ENCODE results near the gene ZCCHC14.
A peak's percentile ranks its signal among the peaks of the same experiment; 100 is the strongest.

Gene ZCCHC14

DNA sequence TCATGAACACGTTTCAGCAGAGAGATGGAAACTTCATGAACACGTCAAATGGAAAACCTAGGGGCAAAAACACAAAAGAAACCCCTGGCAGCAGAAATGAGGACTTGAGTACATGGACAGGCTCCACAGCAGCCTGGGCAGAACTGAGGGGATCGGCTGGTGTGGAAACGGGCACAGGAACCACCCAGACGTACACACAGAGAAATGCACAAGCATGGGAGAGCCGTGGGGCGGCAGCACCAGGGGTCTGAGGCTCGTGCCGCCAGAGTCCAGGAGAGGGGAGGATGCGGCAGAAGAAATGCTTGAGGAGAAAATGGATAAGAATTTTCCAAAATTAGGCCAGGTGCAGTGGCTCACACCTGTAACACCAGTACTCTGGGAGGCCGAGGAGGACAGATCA lies 70.7 kb downstream of the ZCCHC14 start:
- H3K4me2 ChIP-seq (ENCODE audit: low read length, poor library complexity, severe bottlenecking) = no peak overlapping the region
- H2BK120ac ChIP-seq (ENCODE audit: low read depth, low read length) = no peak overlapping the region
- no peaks in the 10 kb centered on the region for H3K27me3 ChIP-seq (ENCODE audit: control insufficient read depth in 1 of 2, insufficient read depth in 1 of 2, low read length in 2 of 2)
- no peak overlapping the region for H3K14ac ChIP-seq (ENCODE audit: low read length in 2 of 2)
- H2BK5ac ChIP-seq (ENCODE audit: low read depth, low read length, poor library complexity, severe bottlenecking) = no peak overlapping the region
- 95% methylated on average over 11 of the region's 11 CpGs for WGBS
- no peak overlapping the region for H3K4ac ChIP-seq (ENCODE audit: low read depth in 1 of 2, low read length in 2 of 2)
- no peak overlapping the region for H3K18ac ChIP-seq (ENCODE audit: low read depth in 1 of 2, low read length in 2 of 2)
- no peak overlapping the region for H3K23ac ChIP-seq (ENCODE audit: low read length in 2 of 2)
- H4K8ac ChIP-seq (ENCODE audit: low read length) = no peak overlapping the region
- H3K9ac ChIP-seq (ENCODE audit: low read length) = no peak overlapping the region
- H3K79me1 ChIP-seq (replicated peaks; ENCODE audit: low read length, poor library complexity, severe bottlenecking) = peaks cover 62% of the 10 kb centered on the region
- no peaks in the 10 kb centered on the region for H3K9me3 ChIP-seq (ENCODE audit: control insufficient read depth, low read length)
- no peak overlapping the region for H2BK12ac ChIP-seq (ENCODE audit: low read length in 2 of 2)
- H3K36me3 ChIP-seq (ENCODE audit: control insufficient read depth in 1 of 2, insufficient read depth in 2 of 2, low read depth in 1 of 2, low read length in 2 of 2) = peaks cover 72 to 92% of the 10 kb centered on the region in 2 experiments
- peaks cover 6% of the 10 kb centered on the region for H3K4me1 ChIP-seq (ENCODE audit: control insufficient read depth, insufficient read depth, low read depth, low read length)
- no peak overlapping the region for H2BK15ac ChIP-seq (ENCODE audit: low read depth, poor library complexity, severe bottlenecking)
- no peak for DNase-seq
- H3K4me3 ChIP-seq (ENCODE audit: insufficient read depth in 1 of 2, low read depth in 1 of 2, low read length in 2 of 2) = no peak overlapping the region
- no peak overlapping the region for H2AK5ac ChIP-seq (ENCODE audit: low read length, severe bottlenecking)
- no peak overlapping the region for H2AFZ ChIP-seq (ENCODE audit: low read depth, low read length)
- no peak overlapping the region for H4K91ac ChIP-seq (ENCODE audit: low read length)
- no peak overlapping the region for H3K27ac ChIP-seq (ENCODE audit: low read length, poor library complexity, severe bottlenecking)

DNA sequence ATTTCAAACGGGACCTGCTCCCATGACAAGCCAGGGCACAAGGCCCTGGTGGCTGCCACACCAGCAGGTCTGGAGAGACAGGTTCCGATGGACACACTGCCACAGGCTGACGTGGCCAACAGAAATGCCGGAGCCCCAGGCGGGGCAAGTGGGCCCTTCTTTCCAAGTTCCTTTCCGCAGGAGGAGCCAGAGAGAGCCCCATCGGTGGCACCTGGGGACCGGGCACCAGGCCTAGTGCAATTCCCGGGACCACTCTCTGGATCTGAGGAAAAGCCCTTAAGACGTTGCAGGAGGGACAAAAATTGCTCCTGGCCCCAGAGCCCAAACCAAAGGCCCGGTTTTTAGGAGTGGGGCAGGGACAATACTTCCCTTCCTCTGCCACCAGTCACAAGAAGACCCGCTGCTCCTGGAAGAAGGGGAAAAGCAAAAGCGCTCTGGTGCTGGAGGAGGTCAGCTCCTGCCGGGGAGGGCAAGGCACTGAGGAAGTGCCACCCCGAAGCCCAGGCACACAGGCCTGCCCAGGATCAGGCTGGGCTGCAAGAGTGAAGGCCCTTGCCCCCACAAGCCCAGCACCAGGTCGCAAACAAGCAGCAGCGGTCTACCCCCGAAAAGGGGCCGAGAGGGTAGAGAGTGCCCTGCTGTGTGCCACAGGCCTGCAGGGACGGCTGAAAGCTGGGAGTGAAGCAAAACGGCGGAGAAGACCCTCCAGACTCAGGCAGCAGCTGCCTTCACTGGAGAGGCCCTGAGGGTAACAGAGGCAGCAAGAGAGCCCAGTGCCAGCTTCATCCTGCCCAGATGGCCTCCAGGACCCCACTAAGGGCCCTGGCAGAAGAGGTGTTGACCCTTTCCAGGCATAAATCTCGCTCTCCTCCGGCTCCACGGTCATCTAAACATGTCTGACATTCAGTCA lies 71.6 kb downstream of the ZCCHC14 start:
- no peak overlapping the region for H3K18ac ChIP-seq (ENCODE audit: low read depth in 1 of 2, low read length in 2 of 2)
- H3K27me3 ChIP-seq (ENCODE audit: control insufficient read depth in 1 of 2, insufficient read depth in 1 of 2, low read length in 2 of 2) = no peaks in the 10 kb centered on the region
- no peak overlapping the region for H3K4ac ChIP-seq (ENCODE audit: low read depth in 1 of 2, low read length in 2 of 2)
- H2AK5ac ChIP-seq (ENCODE audit: low read length, severe bottlenecking) = no peak overlapping the region
- peaks cover 6% of the 10 kb centered on the region for H3K4me1 ChIP-seq (ENCODE audit: control insufficient read depth, insufficient read depth, low read depth, low read length)
- no peak overlapping the region for H2BK120ac ChIP-seq (ENCODE audit: low read depth, low read length)
- no peak overlapping the region for H3K4me3 ChIP-seq (ENCODE audit: insufficient read depth in 1 of 2, low read depth in 1 of 2, low read length in 2 of 2)
- H3K23ac ChIP-seq (ENCODE audit: low read length in 2 of 2) = no peak overlapping the region
- no peak overlapping the region for H3K14ac ChIP-seq (ENCODE audit: low read length in 2 of 2)
- H4K91ac ChIP-seq (ENCODE audit: low read length) = no peak overlapping the region
- peak overlapping the region; percentile 1 for H2BK15ac ChIP-seq (ENCODE audit: low read depth, poor library complexity, severe bottlenecking)
- H3K36me3 ChIP-seq (ENCODE audit: control insufficient read depth in 1 of 2, insufficient read depth in 2 of 2, low read depth in 1 of 2, low read length in 2 of 2) = peaks cover 70 to 93% of the 10 kb centered on the region in 2 experiments
- H2BK5ac ChIP-seq (ENCODE audit: low read depth, low read length, poor library complexity, severe bottlenecking) = no peak overlapping the region
- DNase-seq = no peak
- H3K27ac ChIP-seq (ENCODE audit: low read length, poor library complexity, severe bottlenecking) = no peak overlapping the region
- H2BK12ac ChIP-seq (ENCODE audit: low read length in 2 of 2) = no peak overlapping the region
- no peak overlapping the region for H4K8ac ChIP-seq (ENCODE audit: low read length)
- peaks cover 55% of the 10 kb centered on the region for H3K79me1 ChIP-seq (replicated peaks; ENCODE audit: low read length, poor library complexity, severe bottlenecking)
- no peak overlapping the region for H3K9ac ChIP-seq (ENCODE audit: low read length)
- no peaks in the 10 kb centered on the region for H3K9me3 ChIP-seq (ENCODE audit: control insufficient read depth, low read length)
- no peak overlapping the region for H2AFZ ChIP-seq (ENCODE audit: low read depth, low read length)
- WGBS = 96% methylated on average over 22 of the region's 25 CpGs
- no peak overlapping the region for H3K4me2 ChIP-seq (ENCODE audit: low read length, poor library complexity, severe bottlenecking)

DNA sequence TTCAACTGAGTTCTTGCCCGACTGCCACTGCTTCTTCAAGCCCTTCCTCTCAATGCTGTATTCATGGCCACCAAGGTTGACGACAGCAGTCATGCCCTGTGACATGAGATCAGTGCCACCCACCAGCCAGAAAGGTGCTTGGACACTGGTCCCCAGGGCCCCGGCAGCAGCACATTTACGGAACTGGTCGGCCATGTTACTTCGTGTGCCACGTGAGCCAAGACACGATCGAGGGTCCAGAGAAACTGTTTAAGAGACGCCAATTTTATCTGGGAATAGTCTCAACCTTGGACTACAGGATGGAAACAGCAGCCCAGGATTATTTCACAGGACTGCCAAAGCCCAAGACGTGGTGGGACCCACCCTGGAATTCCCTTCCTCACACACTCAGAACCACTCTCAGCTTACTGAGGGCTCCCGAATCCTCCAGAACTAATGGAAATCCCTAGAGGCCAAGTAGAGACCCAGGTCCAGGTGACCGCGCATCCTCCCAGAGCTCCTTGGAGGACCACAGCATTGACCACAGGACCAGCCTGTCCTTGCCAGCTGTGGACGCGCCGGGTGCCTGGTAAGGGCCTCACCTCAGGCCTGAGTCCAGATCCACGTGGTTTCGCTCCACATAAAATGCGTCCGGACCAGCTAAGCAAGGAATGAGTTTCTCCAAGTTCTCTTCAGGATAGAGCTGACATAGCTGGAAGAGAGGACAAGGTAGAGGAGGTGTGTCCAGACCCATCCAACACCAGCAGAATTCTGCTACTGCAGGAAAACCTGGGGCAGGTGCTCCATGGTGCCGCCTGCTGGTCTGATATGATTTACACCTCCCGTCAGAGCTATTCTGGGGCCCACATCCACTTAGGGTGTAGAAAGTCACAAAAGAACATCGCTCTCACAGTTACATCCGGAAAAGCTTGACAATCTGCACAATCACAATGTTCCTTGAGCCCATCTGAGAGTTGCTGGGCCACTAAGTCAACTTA lies 72.5 kb downstream of the ZCCHC14 start:
- Histone ChIP-seq H3K4me2 (ENCODE audit: low read length, poor library complexity, severe bottlenecking) (no peak overlapping the region), H4K91ac (ENCODE audit: low read length) (no peak overlapping the region), H3K4me1 (ENCODE audit: control insufficient read depth, insufficient read depth, low read depth, low read length) (peaks cover 6% of the 10 kb centered on the region), H3K18ac (ENCODE audit: low read depth in 1 of 2, low read length in 2 of 2) (no peak overlapping the region), H4K8ac (ENCODE audit: low read length) (no peak overlapping the region), H3K4ac (ENCODE audit: low read depth in 1 of 2, low read length in 2 of 2) (no peak overlapping the region), H2BK5ac (ENCODE audit: low read depth, low read length, poor library complexity, severe bottlenecking) (no peak overlapping the region), H3K9me3 (ENCODE audit: control insufficient read depth, low read length) (no peaks in the 10 kb centered on the region), H2AFZ (ENCODE audit: low read depth, low read length) (no peak overlapping the region), H3K4me3 (ENCODE audit: insufficient read depth in 1 of 2, low read depth in 1 of 2, low read length in 2 of 2) (no peak overlapping the region), H3K79me1 (replicated peaks; ENCODE audit: low read length, poor library complexity, severe bottlenecking) (peaks cover 51% of the 10 kb centered on the region), H3K14ac (ENCODE audit: low read length in 2 of 2) (no peak overlapping the region), H3K36me3 (ENCODE audit: control insufficient read depth in 1 of 2, insufficient read depth in 2 of 2, low read depth in 1 of 2, low read length in 2 of 2) (peaks cover 74 to 93% of the 10 kb centered on the region in 2 experiments), H3K27me3 (ENCODE audit: control insufficient read depth in 1 of 2, insufficient read depth in 1 of 2, low read length in 2 of 2) (no peaks in the 10 kb centered on the region), H3K23ac (ENCODE audit: low read length in 2 of 2) (no peak overlapping the region), H3K27ac (ENCODE audit: low read length, poor library complexity, severe bottlenecking) (no peak overlapping the region), H2BK120ac (ENCODE audit: low read depth, low read length) (no peak overlapping the region), H3K9ac (ENCODE audit: low read length) (no peak overlapping the region), H2BK15ac (ENCODE audit: low read depth, poor library complexity, severe bottlenecking) (no peak overlapping the region), H2BK12ac (ENCODE audit: low read length in 2 of 2) (no peak overlapping the region), H2AK5ac (ENCODE audit: low read length, severe bottlenecking) (no peak overlapping the region)
- WGBS = 97% methylated on average over 25 of the region's 25 CpGs
- no peak for DNase-seq

DNA sequence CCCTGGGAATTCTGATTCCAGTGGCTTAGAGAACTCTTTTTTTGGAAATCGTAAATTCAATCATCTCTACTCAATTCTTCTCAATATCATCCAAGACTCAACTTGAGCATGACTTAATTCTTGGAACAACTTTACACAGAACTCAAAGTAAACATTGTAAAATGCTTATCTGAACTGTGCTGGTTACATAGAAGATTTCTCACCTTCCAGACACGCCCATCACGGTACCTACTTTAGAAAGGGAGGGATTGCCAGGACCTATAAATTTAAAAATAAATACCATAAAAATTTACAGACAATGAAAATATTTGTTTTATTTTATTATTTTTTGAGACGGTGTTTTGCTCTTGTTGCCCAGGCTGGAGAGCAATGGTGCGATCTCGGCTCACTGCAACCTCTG lies 74.2 kb downstream of the ZCCHC14 start:
- H3K27me3 ChIP-seq (ENCODE audit: control insufficient read depth in 1 of 2, insufficient read depth in 1 of 2, low read length in 2 of 2) = no peaks in the 10 kb centered on the region
- no peaks in the 10 kb centered on the region for H3K9me3 ChIP-seq (ENCODE audit: control insufficient read depth, low read length)
- H3K9ac ChIP-seq (ENCODE audit: low read length) = no peak overlapping the region
- no peak overlapping the region for H2BK120ac ChIP-seq (ENCODE audit: low read depth, low read length)
- H4K8ac ChIP-seq (ENCODE audit: low read length) = no peak overlapping the region
- no peak overlapping the region for H3K4ac ChIP-seq (ENCODE audit: low read depth in 1 of 2, low read length in 2 of 2)
- H3K79me1 ChIP-seq (replicated peaks; ENCODE audit: low read length, poor library complexity, severe bottlenecking) = peaks cover 46% of the 10 kb centered on the region
- no peak overlapping the region for H3K23ac ChIP-seq (ENCODE audit: low read length in 2 of 2)
- H4K91ac ChIP-seq (ENCODE audit: low read length) = no peak overlapping the region
- H3K4me2 ChIP-seq (ENCODE audit: low read length, poor library complexity, severe bottlenecking) = no peak overlapping the region
- no peak for DNase-seq
- no peak overlapping the region for H3K18ac ChIP-seq (ENCODE audit: low read depth in 1 of 2, low read length in 2 of 2)
- no peak overlapping the region for H2AFZ ChIP-seq (ENCODE audit: low read depth, low read length)
- H3K14ac ChIP-seq (ENCODE audit: low read length in 2 of 2) = no peak overlapping the region
- peaks cover 71 to 93% of the 10 kb centered on the region in 2 experiments for H3K36me3 ChIP-seq (ENCODE audit: control insufficient read depth in 1 of 2, insufficient read depth in 2 of 2, low read depth in 1 of 2, low read length in 2 of 2)
- H2AK5ac ChIP-seq (ENCODE audit: low read length, severe bottlenecking) = no peak overlapping the region
- no peak overlapping the region for H2BK5ac ChIP-seq (ENCODE audit: low read depth, low read length, poor library complexity, severe bottlenecking)
- no peak overlapping the region for H2BK15ac ChIP-seq (ENCODE audit: low read depth, poor library complexity, severe bottlenecking)
- no peak overlapping the region for H3K4me3 ChIP-seq (ENCODE audit: insufficient read depth in 1 of 2, low read depth in 1 of 2, low read length in 2 of 2)
- no peak overlapping the region for H2BK12ac ChIP-seq (ENCODE audit: low read length in 2 of 2)
- WGBS = 87% methylated on average over 4 of the region's 6 CpGs
- H3K4me1 ChIP-seq (ENCODE audit: control insufficient read depth, insufficient read depth, low read depth, low read length) = peaks cover 2% of the 10 kb centered on the region
- H3K27ac ChIP-seq (ENCODE audit: low read length, poor library complexity, severe bottlenecking) = no peak overlapping the region

All from mesenchymal stem cell (in vitro differentiated cells and primary cell).